ENCODE data around the gene TVP23B.
"Not testable (repeated sequence)": the region's sequence is repeated elsewhere in the genome, so short reads cannot be mapped to it uniquely, and the experiment has no call there.

DNA sequence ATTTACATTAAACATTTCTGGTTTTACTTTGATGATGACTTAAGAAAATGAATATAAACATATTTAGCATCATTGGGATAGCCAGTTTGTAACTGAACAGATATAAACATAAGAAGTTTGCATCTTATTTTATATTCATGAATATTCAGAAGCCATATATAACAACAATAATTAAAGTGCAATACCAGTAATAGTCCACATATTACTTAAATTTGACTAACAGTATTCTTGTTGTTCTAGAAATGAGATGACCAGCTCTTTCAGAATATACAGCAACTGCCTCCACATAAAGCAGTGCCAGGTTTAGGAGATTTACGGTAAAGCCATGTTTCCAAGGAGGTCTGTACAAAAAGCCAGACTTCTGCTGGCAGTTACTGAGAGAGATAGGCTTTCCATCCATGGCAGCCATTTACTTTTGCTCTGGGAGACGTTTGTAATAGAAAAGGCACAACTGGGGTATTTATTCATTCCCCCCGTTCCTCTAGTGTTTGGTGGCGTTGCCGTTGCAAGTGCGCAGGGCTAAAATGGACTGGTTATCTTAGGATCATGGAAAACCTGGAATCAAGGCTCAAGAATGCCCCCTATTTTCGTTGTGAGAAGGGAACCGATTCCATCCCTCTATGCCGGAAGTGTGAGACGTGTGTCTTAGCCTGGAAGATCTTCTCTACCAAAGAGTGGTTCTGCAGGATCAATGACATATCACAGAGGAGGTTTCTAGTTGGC lies 37.1 kb upstream of the TVP23B start, which contains the start of gene FBXW10:
- TF ChIP-seq, protein P1, sequence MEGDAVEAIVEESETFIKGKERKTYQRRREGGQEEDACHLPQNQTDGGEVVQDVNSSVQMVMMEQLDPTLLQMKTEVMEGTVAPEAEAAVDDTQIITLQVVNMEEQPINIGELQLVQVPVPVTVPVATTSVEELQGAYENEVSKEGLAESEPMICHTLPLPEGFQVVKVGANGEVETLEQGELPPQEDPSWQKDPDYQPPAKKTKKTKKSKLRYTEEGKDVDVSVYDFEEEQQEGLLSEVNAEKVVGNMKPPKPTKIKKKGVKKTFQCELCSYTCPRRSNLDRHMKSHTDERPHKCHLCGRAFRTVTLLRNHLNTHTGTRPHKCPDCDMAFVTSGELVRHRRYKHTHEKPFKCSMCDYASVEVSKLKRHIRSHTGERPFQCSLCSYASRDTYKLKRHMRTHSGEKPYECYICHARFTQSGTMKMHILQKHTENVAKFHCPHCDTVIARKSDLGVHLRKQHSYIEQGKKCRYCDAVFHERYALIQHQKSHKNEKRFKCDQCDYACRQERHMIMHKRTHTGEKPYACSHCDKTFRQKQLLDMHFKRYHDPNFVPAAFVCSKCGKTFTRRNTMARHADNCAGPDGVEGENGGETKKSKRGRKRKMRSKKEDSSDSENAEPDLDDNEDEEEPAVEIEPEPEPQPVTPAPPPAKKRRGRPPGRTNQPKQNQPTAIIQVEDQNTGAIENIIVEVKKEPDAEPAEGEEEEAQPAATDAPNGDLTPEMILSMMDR (IDR thresholded peaks at IDR 0.05; ENCODE audit: insufficient read depth, low read length), result not testable (repeated sequence)
- not testable (repeated sequence) for TF ChIP-seq POLR2AphosphoS5, GABPA (IDR thresholded peaks at IDR 0.05; ENCODE audit: low read depth)
